ENCODE data around the gene ZNF317. TPM values are rescaled to one million over a fixed set of nuclear protein-coding genes. Genes with fewer than 3 reads are reported as not detected.
"Not testable (repeated sequence)": the region's sequence is repeated elsewhere in the genome, so short reads cannot be mapped to it uniquely, and the experiment has no call there.

Gene ZNF317
- total and polyA plus RNA-seq, 2 of the 13 experiments (the other 11 are each of a cell fraction or from before 2014, with no cell fraction given) = 14.0 to 27.9 TPM

DNA sequence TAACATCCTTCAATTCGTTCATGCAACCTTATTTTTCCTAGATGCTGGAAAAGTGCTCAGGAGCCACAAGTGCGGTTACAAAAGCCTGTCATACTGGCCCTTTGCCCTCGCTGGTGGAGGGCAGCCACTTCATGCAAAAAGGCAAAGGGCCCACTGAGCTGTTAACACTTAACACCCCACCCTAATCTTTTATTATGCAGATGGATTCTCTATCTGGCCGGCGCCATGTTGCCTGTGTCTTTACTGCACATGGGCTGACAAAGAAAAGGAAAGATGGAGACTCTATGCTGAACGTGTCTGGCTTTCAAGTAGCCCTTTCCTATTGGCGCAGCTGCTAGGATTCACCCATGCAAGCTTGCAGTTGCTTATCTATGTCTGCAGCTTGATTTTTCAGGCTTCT, 49.3 kb downstream of the ZNF317 start:
- WGBS (ENCODE audit: low lambda C conversion rate) = 14% methylated on average over 7 of the region's 7 CpGs
- no peaks in the 10 kb centered on the region for H3K27me3 ChIP-seq (ENCODE audit: control insufficient read depth in 1 of 2, insufficient read depth in 2 of 2, low read length in 2 of 2)
- FAIRE-seq (no peak), DNase-seq (ENCODE audit: low spot score) (no peak), ATAC-seq (no peak)
- no peak overlapping the region for H3K9ac ChIP-seq (ENCODE audit: insufficient read depth, low read depth, low read length)
- no peaks in the 10 kb centered on the region for H3K36me3 ChIP-seq (replicated peaks in 1 of 2; ENCODE audit: control insufficient read depth in 1 of 2, insufficient read depth in 2 of 2, low read length in 2 of 2)
- in situ Hi-C loops (cut with HindIII; ENCODE audit: extremely low pct_ligation_motif_present, low pct_unique_long_range_greater_than_20kb) = no loop called here
- no peaks in the 10 kb centered on the region for H4K20me1 ChIP-seq (ENCODE audit: insufficient read depth, low read length)
- no peak overlapping the region for H3K4me3 ChIP-seq (replicated peaks in 1 of 3; ENCODE audit: insufficient read depth in 1 of 3, low read depth in 2 of 3, low read length in 3 of 3)
- H3K79me2 ChIP-seq (ENCODE audit: insufficient read depth, low read length) = no peaks in the 10 kb centered on the region
- TF ChIP-seq ARNT2 (CRISPR knock-in tag; IDR thresholded peaks at IDR 0.05; ENCODE audit: low read depth) = no peak
- TF ChIP-seq, protein P1, sequence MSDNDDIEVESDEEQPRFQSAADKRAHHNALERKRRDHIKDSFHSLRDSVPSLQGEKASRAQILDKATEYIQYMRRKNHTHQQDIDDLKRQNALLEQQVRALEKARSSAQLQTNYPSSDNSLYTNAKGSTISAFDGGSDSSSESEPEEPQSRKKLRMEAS (IDR thresholded peaks at IDR 0.05) = no peak
- TF ChIP-seq SAFB2 (CRISPR knock-in tag; IDR thresholded peaks at IDR 0.05; ENCODE audit: borderline replicate concordance, low read depth) = no peak
- TF ChIP-seq ZNF776 (CRISPR knock-in tag; IDR thresholded peaks at IDR 0.05) = no peak
- no peak overlapping the region for H3K4me2 ChIP-seq (ENCODE audit: low read depth, low read length)
- no TSS peak for BruUV-seq (replicated peaks)
- intact Hi-C loops (cut with micrococcal nuclease; ENCODE audit: unreplicated experiment) = no loop called here
- CTCF ChIA-PET (ENCODE audit: low intra/inter-chr PET ratio, low total read pairs) = no interaction called here
- H3K4me1 ChIP-seq (ENCODE audit: insufficient read depth, low read length) = no peaks in the 10 kb centered on the region
- H2AFZ ChIP-seq (ENCODE audit: low read length) = no peak overlapping the region
- H3K9me3 ChIP-seq (ENCODE audit: low read length) = no peaks in the 10 kb centered on the region
- no peak overlapping the region for H3K27ac ChIP-seq (ENCODE audit: extremely low read length, insufficient read depth, low read length)
- POLR2A ChIA-PET = no interaction called here

DNA sequence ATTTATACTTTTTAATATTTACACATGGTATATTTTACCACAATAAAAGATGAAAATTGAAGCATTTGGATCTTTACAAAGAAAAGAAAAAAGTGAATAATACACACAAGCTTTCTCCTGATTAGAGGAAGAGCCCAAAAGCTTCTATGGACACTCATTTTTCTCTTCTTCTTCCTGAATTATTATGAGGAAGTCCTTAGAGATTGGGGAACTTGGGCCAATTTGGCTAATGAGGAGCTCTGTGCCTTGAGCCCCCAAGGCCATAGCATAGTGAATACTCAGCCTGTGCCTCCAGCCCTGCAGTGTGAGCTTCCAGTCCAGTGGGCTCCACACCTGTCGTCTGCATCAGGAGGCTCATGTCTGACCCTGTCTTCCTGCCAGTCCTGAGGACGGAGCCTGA, 57.8 kb downstream of the ZNF317 start:
- DNase-seq (ENCODE audit: low spot score); H3K4me1 ChIP-seq (ENCODE audit: insufficient read depth, low read length); H2AFZ ChIP-seq (ENCODE audit: low read length); POLR2A ChIA-PET; H3K36me3 ChIP-seq (replicated peaks in 1 of 2; ENCODE audit: control insufficient read depth in 1 of 2, insufficient read depth in 2 of 2, low read length in 2 of 2); H3K79me2 ChIP-seq (ENCODE audit: insufficient read depth, low read length); H3K9ac ChIP-seq (ENCODE audit: insufficient read depth, low read depth, low read length); CTCF ChIA-PET (ENCODE audit: low intra/inter-chr PET ratio, low total read pairs); H3K4me3 ChIP-seq (replicated peaks in 1 of 3; ENCODE audit: insufficient read depth in 1 of 3, low read depth in 2 of 3, low read length in 3 of 3); intact Hi-C loops (cut with micrococcal nuclease; ENCODE audit: unreplicated experiment); H3K4me2 ChIP-seq (ENCODE audit: low read depth, low read length); H3K27me3 ChIP-seq (ENCODE audit: control insufficient read depth in 1 of 2, insufficient read depth in 2 of 2, low read length in 2 of 2); H3K27ac ChIP-seq (ENCODE audit: extremely low read length, insufficient read depth, low read length); ATAC-seq; H4K20me1 ChIP-seq (ENCODE audit: insufficient read depth, low read length); FAIRE-seq; BruUV-seq (replicated peaks); in situ Hi-C loops (cut with HindIII; ENCODE audit: extremely low pct_ligation_motif_present, low pct_unique_long_range_greater_than_20kb); H3K9me3 ChIP-seq (ENCODE audit: low read length): not testable (repeated sequence)
- no CpG with 5 or more reads among the region's 2 CpGs for WGBS (ENCODE audit: low lambda C conversion rate)

Data from HepG2 (cell line).